DND-41 (cell line): ENCODE measurements around the gene TREM2.

Source experiments
- CTCF ChIP-seq: IDR thresholded peaks from 2 replicates; pipeline ENCODE4 v1.5.1; 2012; ENCODE audit warnings: borderline replicate concordance, low read length, moderate library complexity, mild to moderate bottlenecking; ENCODE audit not compliant: poor library complexity, severe bottlenecking; ENCODE audit errors: extremely low read depth
- EZH2 ChIP-seq: IDR thresholded peaks from 3 replicates; pipeline ENCODE4 v1.6.1; 2012; ENCODE audit warnings: borderline replicate concordance, low read depth, mild to moderate bottlenecking, moderate library complexity, low read length, inconsistent platforms; ENCODE audit not compliant: severe bottlenecking

- TF ChIP-seq CTCF (no peak), EZH2 (no peak)
Measured at GRCh38 chr6:41184761-41185160, 21.8 kb upstream of the TREM2 start.
